ENCODE data around the gene PRPF40B. TPM values are rescaled to one million over a fixed set of nuclear protein-coding genes. Genes with fewer than 3 reads are reported as not detected.
"Not testable (repeated sequence)": the region's sequence is repeated elsewhere in the genome, so short reads cannot be mapped to it uniquely, and the experiment has no call there.

Gene PRPF40B
- total RNA-seq, 4 donors from 2014 or later: 15.6 to 22.2 (median 17.5) TPM

DNA sequence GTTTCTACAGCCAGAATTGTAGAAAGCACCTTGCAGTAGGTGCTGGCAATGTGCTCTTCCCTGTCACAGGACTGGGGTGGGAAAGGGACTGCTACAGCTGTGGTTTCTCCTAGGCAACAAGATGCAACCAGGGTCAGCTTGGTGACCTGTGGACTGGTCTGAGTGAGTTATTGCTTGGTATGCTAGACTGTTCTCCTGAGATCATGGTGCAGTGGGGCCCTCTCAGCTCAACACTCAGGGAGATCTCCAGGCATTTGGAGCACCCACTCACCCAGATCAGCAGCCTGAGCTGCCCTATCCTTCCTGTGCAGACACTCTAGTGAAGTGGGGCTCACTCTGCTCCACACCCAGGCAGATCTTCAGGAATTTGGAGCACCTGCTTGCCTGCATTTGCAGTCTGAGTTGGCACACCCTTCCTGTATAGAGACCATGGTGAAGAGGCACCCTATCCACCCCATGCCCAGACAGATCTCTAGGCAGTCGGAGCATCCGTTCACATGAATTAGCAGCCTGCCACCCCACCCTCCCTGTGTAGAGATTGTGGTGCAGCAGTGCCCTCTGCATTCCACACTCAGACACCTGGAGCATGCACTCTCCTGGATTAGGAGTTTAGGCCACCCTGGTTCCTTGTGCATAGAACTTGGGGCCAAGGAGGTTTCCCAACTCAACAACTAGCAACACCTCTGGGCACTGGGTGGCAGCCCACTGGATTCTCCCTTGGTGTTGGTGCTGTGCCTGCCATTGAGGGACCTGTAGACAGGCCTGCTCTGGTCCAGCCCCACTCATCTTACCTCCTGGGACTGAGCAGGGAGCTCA is 14.1 kb upstream of the PRPF40B start:
- TF ChIP-seq, protein P1, sequence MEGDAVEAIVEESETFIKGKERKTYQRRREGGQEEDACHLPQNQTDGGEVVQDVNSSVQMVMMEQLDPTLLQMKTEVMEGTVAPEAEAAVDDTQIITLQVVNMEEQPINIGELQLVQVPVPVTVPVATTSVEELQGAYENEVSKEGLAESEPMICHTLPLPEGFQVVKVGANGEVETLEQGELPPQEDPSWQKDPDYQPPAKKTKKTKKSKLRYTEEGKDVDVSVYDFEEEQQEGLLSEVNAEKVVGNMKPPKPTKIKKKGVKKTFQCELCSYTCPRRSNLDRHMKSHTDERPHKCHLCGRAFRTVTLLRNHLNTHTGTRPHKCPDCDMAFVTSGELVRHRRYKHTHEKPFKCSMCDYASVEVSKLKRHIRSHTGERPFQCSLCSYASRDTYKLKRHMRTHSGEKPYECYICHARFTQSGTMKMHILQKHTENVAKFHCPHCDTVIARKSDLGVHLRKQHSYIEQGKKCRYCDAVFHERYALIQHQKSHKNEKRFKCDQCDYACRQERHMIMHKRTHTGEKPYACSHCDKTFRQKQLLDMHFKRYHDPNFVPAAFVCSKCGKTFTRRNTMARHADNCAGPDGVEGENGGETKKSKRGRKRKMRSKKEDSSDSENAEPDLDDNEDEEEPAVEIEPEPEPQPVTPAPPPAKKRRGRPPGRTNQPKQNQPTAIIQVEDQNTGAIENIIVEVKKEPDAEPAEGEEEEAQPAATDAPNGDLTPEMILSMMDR (IDR thresholded peaks at IDR 0.05): no peak
- TF ChIP-seq POLR2A (IDR thresholded peaks at IDR 0.05): no peak
- DNase-seq (ENCODE audit: low spot score in 2 of 2): no peak
- no peak overlapping the region for H3K4me3 ChIP-seq (ENCODE audit: low read depth, poor library complexity, severe bottlenecking)
- intact Hi-C loops (cut with DNase I; ENCODE audit: low total_unique reads): no loop called here
- 60 to 79% methylated on average over 2 of the region's 2 CpGs for WGBS, 2 donors

DNA sequence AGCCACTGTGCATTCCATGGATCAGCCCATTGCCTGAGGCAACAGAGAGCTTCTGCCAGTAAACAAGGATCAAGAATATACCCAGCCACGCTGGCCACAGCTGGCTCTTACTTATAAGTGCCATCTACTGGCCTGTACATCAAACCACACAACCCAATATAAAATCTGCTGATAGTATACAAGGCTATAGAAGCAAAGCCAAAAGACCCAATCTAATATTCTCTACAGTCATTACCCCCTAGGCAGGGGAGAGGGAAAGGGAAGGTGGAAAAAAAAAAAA is 13.5 kb upstream of the PRPF40B start:
- DNase-seq (ENCODE audit: low spot score in 2 of 2): no peak
- TF ChIP-seq, protein P1 (IDR thresholded peaks at IDR 0.05): no peak
- TF ChIP-seq POLR2A (IDR thresholded peaks at IDR 0.05): no peak
- intact Hi-C loops (cut with DNase I; ENCODE audit: low total_unique reads): no loop called here

DNA sequence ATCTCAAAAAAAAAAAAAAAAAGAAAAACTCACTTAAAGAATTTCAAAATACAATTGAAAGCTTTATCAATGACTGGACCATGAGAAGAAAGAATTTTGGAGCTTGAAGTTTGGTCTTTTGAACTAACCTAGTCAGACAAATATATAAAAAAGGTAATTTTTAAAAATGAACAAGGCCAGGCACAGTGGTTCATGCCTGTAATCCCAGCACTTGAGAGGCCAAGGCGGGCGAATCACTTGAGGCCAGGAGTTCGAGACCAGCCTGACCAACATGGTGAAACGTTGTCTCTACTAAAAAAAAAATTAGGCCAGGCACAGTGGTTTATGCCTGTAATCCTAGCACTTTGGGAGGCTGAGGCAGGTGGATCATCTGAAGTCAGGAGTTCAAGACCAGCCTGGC is 12.6 kb upstream of the PRPF40B start:
- 95 to 97% methylated on average over 4 of the region's 4 CpGs for WGBS, 2 donors
- H3K4me3 ChIP-seq (ENCODE audit: low read depth, poor library complexity, severe bottlenecking); intact Hi-C loops (cut with DNase I; ENCODE audit: low total_unique reads); DNase-seq (ENCODE audit: low spot score in 2 of 2): not testable (repeated sequence)

More for the DNA sequence above, 13.5 kb upstream of the PRPF40B start:
- 53 to 73% methylated on average over 1 of the region's 1 CpG for WGBS, 2 donors
- no peak overlapping the region for H3K4me3 ChIP-seq (ENCODE audit: low read depth, poor library complexity, severe bottlenecking)

DNA sequence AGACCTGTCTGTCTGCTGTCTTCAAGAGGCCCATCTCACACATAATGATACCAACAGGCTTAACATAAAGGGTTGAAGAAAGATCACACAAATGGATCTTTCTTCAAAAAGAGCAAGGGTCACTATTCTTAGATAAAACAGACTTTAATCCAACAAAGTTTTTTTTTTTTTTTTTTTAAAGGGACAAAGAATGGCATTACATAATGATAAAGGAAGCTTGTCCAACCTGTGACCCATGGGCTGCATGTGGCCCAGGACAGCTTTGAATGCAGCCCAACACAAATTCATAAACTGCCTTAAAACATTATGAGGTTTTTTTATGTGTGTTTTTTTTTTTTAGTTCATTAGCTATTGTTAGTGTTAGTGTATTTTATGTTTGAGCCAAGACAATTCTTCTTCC is 11.2 kb upstream of the PRPF40B start:
- intact Hi-C loops (cut with DNase I; ENCODE audit: low total_unique reads): no loop called here
- DNase-seq (ENCODE audit: low spot score in 2 of 2): no peak
- H3K4me3 ChIP-seq (ENCODE audit: low read depth, poor library complexity, severe bottlenecking): no peak overlapping the region
- no peak for TF ChIP-seq POLR2A (IDR thresholded peaks at IDR 0.05)
- TF ChIP-seq, protein P1 (IDR thresholded peaks at IDR 0.05): no peak

DNA sequence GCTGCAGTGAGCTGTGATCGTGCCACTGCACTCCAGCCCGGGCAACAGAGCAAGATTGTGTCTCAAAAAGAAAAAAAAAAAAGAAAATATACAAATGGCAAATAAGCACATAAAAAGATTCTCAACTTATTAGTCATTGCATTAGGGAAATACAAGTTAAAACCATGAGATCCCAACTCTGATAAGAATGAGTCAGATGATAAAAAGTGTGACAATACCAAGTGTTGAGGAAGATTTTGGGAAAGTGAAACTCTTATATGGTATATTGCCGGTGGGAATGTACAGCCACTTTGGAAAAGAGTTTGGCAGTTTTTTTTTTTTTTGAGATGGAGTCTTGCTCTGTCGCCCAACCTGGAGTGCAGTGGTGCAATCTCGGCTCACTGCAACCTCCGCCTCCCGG is 7.6 kb upstream of the PRPF40B start:
- no peak for DNase-seq (ENCODE audit: low spot score in 2 of 2)
- TF ChIP-seq, protein P1 (IDR thresholded peaks at IDR 0.05): no peak
- TF ChIP-seq POLR2A (IDR thresholded peaks at IDR 0.05): no peak
- 80 to 93% methylated on average over 7 of the region's 7 CpGs for WGBS, 2 donors
- no peak overlapping the region for H3K4me3 ChIP-seq (ENCODE audit: low read depth, poor library complexity, severe bottlenecking)
- intact Hi-C loops (cut with DNase I; ENCODE audit: low total_unique reads): no loop called here

DNA sequence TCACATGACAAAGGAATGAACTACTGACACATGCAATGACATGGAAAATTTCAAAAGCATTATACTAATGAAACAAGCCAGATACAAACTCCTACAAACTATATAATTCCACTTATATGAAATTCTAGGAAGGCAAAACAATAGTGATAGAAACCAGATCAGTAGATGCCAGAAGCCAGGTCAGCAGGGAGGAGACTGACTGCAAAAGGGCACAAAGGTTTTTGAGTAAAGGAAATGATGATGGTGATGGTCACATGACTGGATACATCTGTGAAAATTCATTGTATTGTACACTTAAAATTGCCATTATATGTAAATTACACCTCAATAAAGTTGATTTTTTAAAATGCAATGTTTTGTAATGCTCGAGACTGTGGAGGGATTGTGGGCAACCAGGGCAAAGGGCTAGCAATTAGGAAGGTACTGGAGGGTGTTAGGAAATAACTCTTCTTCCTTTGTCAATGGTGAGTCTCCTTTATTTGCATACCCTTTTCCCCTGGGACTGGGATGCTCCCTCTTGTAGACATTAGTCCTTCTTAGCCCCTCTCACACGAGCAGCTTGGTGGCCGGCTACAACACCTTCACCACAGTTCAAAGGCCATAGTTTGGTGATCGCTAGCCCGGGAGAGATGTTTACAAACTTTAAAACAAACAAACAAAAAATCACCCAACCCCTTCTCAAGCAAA is 6.7 kb upstream of the PRPF40B start:
- WGBS, 2 donors: 74% methylated on average over 5 of the region's 5 CpGs
- DNase-seq (ENCODE audit: low spot score in 2 of 2): no peak
- TF ChIP-seq, protein P1 (IDR thresholded peaks at IDR 0.05): no peak
- no peak for TF ChIP-seq POLR2A (IDR thresholded peaks at IDR 0.05)
- no peak overlapping the region for H3K4me3 ChIP-seq (ENCODE audit: low read depth, poor library complexity, severe bottlenecking)
- intact Hi-C loops (cut with DNase I; ENCODE audit: low total_unique reads): no loop called here

Data from lower leg skin (tissue), 4 donors.